Measurements from ENCODE around the gene CREB3. TPM values are rescaled to one million over a fixed set of nuclear protein-coding genes. Genes with fewer than 3 reads are reported as not detected.
A peak's percentile ranks its signal among the peaks of the same experiment; 100 is the strongest.

Gene CREB3
- total RNA-seq, 1 experiment from 2014 or later, result 34.8 TPM

DNA sequence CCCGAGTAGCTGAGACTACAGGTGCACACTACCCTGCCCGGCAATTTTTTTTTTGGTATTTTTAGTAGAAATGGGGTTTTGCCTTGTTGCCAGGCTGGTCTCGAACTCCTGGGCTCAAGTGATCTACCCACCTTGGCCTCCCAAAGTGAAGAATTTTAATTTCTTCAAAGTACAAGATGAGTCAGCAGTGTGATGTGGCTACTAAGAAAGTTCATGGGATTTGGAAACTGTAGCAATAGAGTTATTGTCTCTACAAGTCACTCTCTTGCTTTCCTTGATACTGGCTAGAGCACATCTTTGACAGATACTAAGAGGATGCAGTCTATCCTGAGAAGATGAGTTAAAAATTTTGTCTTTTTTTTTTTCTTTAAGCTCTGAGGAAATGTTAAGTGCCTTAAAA is 1.6 kb downstream of the CREB3 start:
- DNase-seq, result no peak
- ChIA-PET POLR2A (ENCODE audit: unreplicated experiment) (interaction anchor here (0.6 kb wide), 1 partner anchor 415 kb away, joined by 8 read pairs; no protein-coding TSS in a partner anchor), CTCF (no interaction called here)
- peaks cover 41% of the 10 kb centered on the region for H3K79me2 ChIP-seq (ENCODE audit: low read length)
- H2AFZ ChIP-seq (ENCODE audit: low read length), result no peak overlapping the region
- no peaks in the 10 kb centered on the region for H3K9me3 ChIP-seq (ENCODE audit: low read length)
- TF ChIP-seq EZH2 (IDR thresholded peaks at IDR 0.05; ENCODE audit: low read length, unreplicated experiment), result no peak
- TF ChIP-seq, protein P1, sequence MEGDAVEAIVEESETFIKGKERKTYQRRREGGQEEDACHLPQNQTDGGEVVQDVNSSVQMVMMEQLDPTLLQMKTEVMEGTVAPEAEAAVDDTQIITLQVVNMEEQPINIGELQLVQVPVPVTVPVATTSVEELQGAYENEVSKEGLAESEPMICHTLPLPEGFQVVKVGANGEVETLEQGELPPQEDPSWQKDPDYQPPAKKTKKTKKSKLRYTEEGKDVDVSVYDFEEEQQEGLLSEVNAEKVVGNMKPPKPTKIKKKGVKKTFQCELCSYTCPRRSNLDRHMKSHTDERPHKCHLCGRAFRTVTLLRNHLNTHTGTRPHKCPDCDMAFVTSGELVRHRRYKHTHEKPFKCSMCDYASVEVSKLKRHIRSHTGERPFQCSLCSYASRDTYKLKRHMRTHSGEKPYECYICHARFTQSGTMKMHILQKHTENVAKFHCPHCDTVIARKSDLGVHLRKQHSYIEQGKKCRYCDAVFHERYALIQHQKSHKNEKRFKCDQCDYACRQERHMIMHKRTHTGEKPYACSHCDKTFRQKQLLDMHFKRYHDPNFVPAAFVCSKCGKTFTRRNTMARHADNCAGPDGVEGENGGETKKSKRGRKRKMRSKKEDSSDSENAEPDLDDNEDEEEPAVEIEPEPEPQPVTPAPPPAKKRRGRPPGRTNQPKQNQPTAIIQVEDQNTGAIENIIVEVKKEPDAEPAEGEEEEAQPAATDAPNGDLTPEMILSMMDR (conservative IDR thresholded peaks at IDR 0.05; ENCODE audit: low read depth, low read length), result no peak
- no peak for TF ChIP-seq EZH2phosphoT487 (IDR thresholded peaks at IDR 0.05; ENCODE audit: borderline replicate concordance, low read length)
- no TSS peak for BruUV-seq (replicated peaks)
- no peaks in the 10 kb centered on the region for H3F3A ChIP-seq (ENCODE audit: low read length, unreplicated experiment)
- H3K36me3 ChIP-seq (ENCODE audit: low read depth, low read length), result peaks cover 33% of the 10 kb centered on the region
- intact Hi-C loops (cut with micrococcal nuclease), result no loop called here
- ATAC-seq, result no peak
- peak overlapping the region; percentile 90 for H3K4me3 ChIP-seq (ENCODE audit: low read length)
- H3K27me3 ChIP-seq (ENCODE audit: low read length), result no peaks in the 10 kb centered on the region
- H3K4me2 ChIP-seq (ENCODE audit: low read length), result peak overlapping the region; percentile 90
- no peaks in the 10 kb centered on the region for H4K20me1 ChIP-seq (ENCODE audit: low read length)
- no peak overlapping the region for H3K27ac ChIP-seq (ENCODE audit: low read length)
- peaks cover 35% of the 10 kb centered on the region for H3K4me1 ChIP-seq (ENCODE audit: insufficient read depth, low read length)
- H3K9ac ChIP-seq (ENCODE audit: low read length), result no peak overlapping the region
- no peaks in the 10 kb centered on the region for H3K9me2 ChIP-seq (replicated peaks; ENCODE audit: low read length)

DNA sequence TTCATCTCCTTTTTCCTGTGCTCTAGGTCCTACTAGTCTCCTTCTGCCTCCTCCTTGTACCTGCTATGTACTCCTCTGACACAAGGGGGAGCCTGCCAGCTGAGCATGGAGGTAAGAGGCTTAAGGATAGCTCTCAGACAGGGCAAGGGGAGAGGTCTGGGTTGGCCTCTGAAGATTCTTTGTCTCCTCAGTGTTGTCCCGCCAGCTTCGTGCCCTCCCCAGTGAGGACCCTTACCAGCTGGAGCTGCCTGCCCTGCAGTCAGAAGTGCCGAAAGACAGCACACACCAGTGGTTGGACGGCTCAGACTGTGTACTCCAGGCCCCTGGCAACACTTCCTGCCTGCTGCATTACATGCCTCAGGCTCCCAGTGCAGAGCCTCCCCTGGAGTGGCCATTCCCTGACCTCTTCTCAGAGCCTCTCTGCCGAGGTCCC is 3.8 kb downstream of the CREB3 start:
- Histone ChIP-seq H3K9me2 (replicated peaks; ENCODE audit: low read length) (no peaks in the 10 kb centered on the region), H3K27ac (ENCODE audit: low read length) (no peak overlapping the region), H3K4me2 (ENCODE audit: low read length) (no peak overlapping the region), H4K20me1 (ENCODE audit: low read length) (no peaks in the 10 kb centered on the region), H3K9me3 (ENCODE audit: low read length) (no peaks in the 10 kb centered on the region), H3K27me3 (ENCODE audit: low read length) (no peaks in the 10 kb centered on the region), H3K9ac (ENCODE audit: low read length) (no peak overlapping the region), H3K36me3 (ENCODE audit: low read depth, low read length) (peaks cover 44% of the 10 kb centered on the region), H3F3A (ENCODE audit: low read length, unreplicated experiment) (no peaks in the 10 kb centered on the region), H3K79me2 (ENCODE audit: low read length) (peaks cover 21% of the 10 kb centered on the region), H3K4me1 (ENCODE audit: insufficient read depth, low read length) (peaks cover 14% of the 10 kb centered on the region), H3K4me3 (ENCODE audit: low read length) (no peak overlapping the region), H2AFZ (ENCODE audit: low read length) (no peak overlapping the region)
- TF ChIP-seq EZH2phosphoT487 (IDR thresholded peaks at IDR 0.05; ENCODE audit: borderline replicate concordance, low read length) (no peak), EZH2 (IDR thresholded peaks at IDR 0.05; ENCODE audit: low read length, unreplicated experiment) (no peak)
- TF ChIP-seq, protein P1 (conservative IDR thresholded peaks at IDR 0.05; ENCODE audit: low read depth, low read length), result peak; percentile 74
- DNase-seq (peak; percentile 76), ATAC-seq (peak; percentile 16)
- POLR2A ChIA-PET (ENCODE audit: unreplicated experiment), result no interaction called here
- no TSS peak for BruUV-seq (replicated peaks)
- intact Hi-C loops (cut with micrococcal nuclease), result loop anchor here (1.0 kb wide), 1 partner anchor 51 kb away; no protein-coding TSS in a partner anchor
- CTCF ChIA-PET, result interaction anchor here (0.6 kb wide), 1 partner anchor 142 kb away, joined by 3 read pairs; no protein-coding TSS in a partner anchor

DNA sequence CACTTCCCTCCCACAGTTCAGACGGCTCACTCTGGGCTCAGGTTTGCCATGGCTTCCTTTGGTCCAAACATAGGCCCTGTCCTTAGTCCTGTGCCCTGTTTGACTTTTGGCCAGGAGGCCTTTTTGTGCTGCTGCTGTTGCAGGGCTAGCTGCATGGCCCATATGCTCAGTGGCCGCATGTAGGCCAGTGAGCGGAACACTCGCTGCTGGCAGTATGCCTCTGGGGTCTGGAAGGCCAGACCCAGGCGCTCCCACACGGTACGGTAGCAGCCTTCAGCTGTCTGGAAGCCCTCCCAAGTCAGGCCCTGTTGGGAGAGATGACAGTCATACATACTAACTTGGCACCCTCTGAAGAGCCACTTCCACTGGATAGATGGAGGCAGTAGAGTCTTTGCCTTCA is 4.7 kb downstream of the CREB3 start:
- Histone ChIP-seq H3F3A (ENCODE audit: low read length, unreplicated experiment) (no peaks in the 10 kb centered on the region), H3K27ac (ENCODE audit: low read length) (no peak overlapping the region), H2AFZ (ENCODE audit: low read length) (no peak overlapping the region), H3K4me2 (ENCODE audit: low read length) (no peak overlapping the region), H3K79me2 (ENCODE audit: low read length) (peaks cover 15% of the 10 kb centered on the region), H3K36me3 (ENCODE audit: low read depth, low read length) (peaks cover 47% of the 10 kb centered on the region), H3K4me3 (ENCODE audit: low read length) (no peak overlapping the region), H3K9me2 (replicated peaks; ENCODE audit: low read length) (no peaks in the 10 kb centered on the region), H3K4me1 (ENCODE audit: insufficient read depth, low read length) (peaks cover 12% of the 10 kb centered on the region), H3K27me3 (ENCODE audit: low read length) (no peaks in the 10 kb centered on the region), H3K9ac (ENCODE audit: low read length) (no peak overlapping the region), H3K9me3 (ENCODE audit: low read length) (no peaks in the 10 kb centered on the region), H4K20me1 (ENCODE audit: low read length) (no peaks in the 10 kb centered on the region)
- TF ChIP-seq EZH2phosphoT487 (IDR thresholded peaks at IDR 0.05; ENCODE audit: borderline replicate concordance, low read length) (no peak), EZH2 (IDR thresholded peaks at IDR 0.05; ENCODE audit: low read length, unreplicated experiment) (no peak)
- TF ChIP-seq, protein P1 (conservative IDR thresholded peaks at IDR 0.05; ENCODE audit: low read depth, low read length), result no peak
- intact Hi-C loops (cut with micrococcal nuclease), result no loop called here
- TSS peak; percentile 14 for BruUV-seq (replicated peaks)
- no peak for DNase-seq
- ChIA-PET CTCF (no interaction called here), POLR2A (ENCODE audit: unreplicated experiment) (interaction anchor here (0.6 kb wide), 1 partner anchor 20 kb away, joined by 26 read pairs; no protein-coding TSS in a partner anchor)
- no peak for ATAC-seq
